HCT116 (cell line): ENCODE measurements around the gene FAM20B. TPM values are rescaled to one million over a fixed set of nuclear protein-coding genes. Genes with fewer than 3 reads are reported as not detected.

Source experiments
- ATAC-seq: fragments of 200-7000 bp; cut with Tn5 transposase; 2 replicates; pipeline ENCODE4 v1.9.1; 2020; ENCODE audit warnings: mild to moderate bottlenecking, moderate library complexity
- BruUV-seq: library from RNA; stranded (reverse); fragments of 400-500 nt; replicated peaks from 2 replicates; lab custom pipeline; 2021; lab: Mats Ljungman, UMichigan
- CTCF ChIA-PET: fragments of 300-600 bp; sonication (Branson Sonifier 250); formaldehyde crosslinking; loops from one replicate; lab custom pipeline; 2021; ENCODE audit warnings: antibody characterized with exemption; lab: Charles Lee
- POLR2A ChIA-PET: fragments of 300-600, 350-600 bp; sonication (Branson Sonifier 250); formaldehyde crosslinking; loops from one replicate; lab custom pipeline; 2021; ENCODE audit warnings: antibody characterized with exemption; lab: Charles Lee
- RAD21 ChIA-PET, 2 experiments: fragments of 300-600 bp; sonication (Branson Sonifier 250); formaldehyde crosslinking; loops; one replicate each; lab custom pipeline; 2023; ENCODE audit warnings: low total read pairs in 2 of 2; ENCODE audit not compliant: uncharacterized antibody in 2 of 2, unreplicated experiment in 2 of 2, low non-redundant PET in 1 of 2; lab: Charles Lee
- DNase-seq: peaks from one replicate; pipeline ENCODE4 v3.0.0-alpha.2; 2010; ENCODE audit warnings: low read depth, low spot score
- H2AFZ ChIP-seq: fragments of 200-600 bp; shearing (Covaris generic), sonication (generic); 2 replicates; pipeline ENCODE4 v1.6.1; 2017; ENCODE audit warnings: low read depth, mixed run types, mixed read lengths, antibody characterized with exemption, low read length; ENCODE audit not compliant: poor library complexity, severe bottlenecking
- H3K27ac ChIP-seq: 2 replicates; pipeline ENCODE4 v1.5.1; 2012; ENCODE audit warnings: low read depth, low read length
- H3K27me3 ChIP-seq: fragments of 200-600 bp; sonication (generic); 2 replicates; pipeline ENCODE4 v1.6.1; 2016; ENCODE audit warnings: mixed run types, low read length, mixed read lengths; ENCODE audit not compliant: insufficient read depth
- H3K36me3 ChIP-seq, 2 experiments: fragments of 200-500 bp in 1 of 2; fragments of 200-600 bp in 1 of 2; sonication (Bioruptor generic) in 1 of 2; sonication (generic) in 1 of 2; 2 replicates each; pipeline versions ENCODE4 v1.5.1 to v1.6.1; 2014 to 2016; ENCODE audit warnings: low read length in 2 of 2, inconsistent platforms in 1 of 2, mixed read lengths in 1 of 2, mixed run types in 1 of 2; ENCODE audit not compliant: insufficient read depth in 2 of 2, control insufficient read depth in 1 of 2
- H3K4me1 ChIP-seq, 2 experiments: fragments of 200-600 bp in 1 of 2; sonication (generic) in 1 of 2; 2 replicates each; pipeline versions ENCODE4 v1.5.1 to v1.6.1; 2012 to 2017; ENCODE audit warnings: low read length in 2 of 2, inconsistent platforms in 1 of 2, mild to moderate bottlenecking in 1 of 2, mixed read lengths in 1 of 2, mixed run types in 1 of 2, moderate library complexity in 1 of 2; ENCODE audit not compliant: insufficient read depth in 2 of 2, control insufficient read depth in 1 of 2
- H3K4me2 ChIP-seq: fragments of 200-600 bp; sonication (generic); 2 replicates; pipeline ENCODE4 v1.6.1; 2017; ENCODE audit warnings: mixed run types, low read length, mixed read lengths
- H3K4me3 ChIP-seq, 2 experiments: fragments of 200-600 bp in 1 of 2; sonication (generic) in 1 of 2; replicated peaks in 1 of 2; 2 replicates each; pipeline ENCODE4 v1.5.1; 2011 to 2016; ENCODE audit warnings: low read length in 2 of 2, control low read depth in 1 of 2, low read depth in 1 of 2, mild to moderate bottlenecking in 1 of 2, mixed read lengths in 1 of 2, mixed run types in 1 of 2
- H3K79me2 ChIP-seq: fragments of 200-600 bp; sonication (generic); 2 replicates; pipeline ENCODE4 v1.6.1; 2017; ENCODE audit warnings: mild to moderate bottlenecking, mixed run types, low read length, moderate library complexity, mixed read lengths; ENCODE audit not compliant: insufficient read depth
- H3K9ac ChIP-seq: fragments of 200-600 bp; sonication (generic); 2 replicates; pipeline ENCODE4 v1.6.1; 2016; ENCODE audit warnings: low read length, mixed read lengths
- H3K9me2 ChIP-seq: fragments of 200-600 bp; sonication (generic), shearing (Covaris generic); 2 replicates; pipeline ENCODE4 v1.6.1; 2017; ENCODE audit warnings: mixed run types, mild to moderate bottlenecking, moderate library complexity; ENCODE audit not compliant: insufficient read depth
- H3K9me3 ChIP-seq, 2 experiments: fragments of 200-500 bp in 1 of 2; fragments of 200-600 bp in 1 of 2; sonication (Bioruptor generic) in 1 of 2; sonication (generic) in 1 of 2; 2 replicates each; pipeline ENCODE4 v1.6.1; 2014 to 2017; ENCODE audit warnings: low read length in 2 of 2, mixed read lengths in 2 of 2, inconsistent platforms in 1 of 2, low read depth in 1 of 2, mild to moderate bottlenecking in 1 of 2, mixed run types in 1 of 2, moderate library complexity in 1 of 2; ENCODE audit not compliant: control insufficient read depth in 1 of 2, insufficient read depth in 1 of 2
- H4K20me1 ChIP-seq: fragments of 200-600 bp; sonication (generic), shearing (Covaris generic); 2 replicates; pipeline ENCODE4 v1.6.1; 2017; ENCODE audit warnings: mixed run types, mild to moderate bottlenecking, moderate library complexity; ENCODE audit not compliant: insufficient read depth
- CBX3 ChIP-seq: IDR thresholded peaks from 2 replicates; pipeline ENCODE4 v1.6.1; 2012; ENCODE audit warnings: low read depth
- EZH2 ChIP-seq: fragments of 200-600 bp; sonication (generic); IDR thresholded peaks from 2 replicates; pipeline ENCODE4 v1.6.1; 2017; ENCODE audit warnings: antibody characterized with exemption, mixed run types
- EZH2phosphoT487 ChIP-seq: fragments of 200-600 bp; IDR thresholded peaks from 2 replicates; pipeline ENCODE4 v1.6.1; 2018; ENCODE audit warnings: antibody characterized with exemption, borderline replicate concordance
- FOSL1 ChIP-seq: IDR thresholded peaks from 2 replicates; pipeline ENCODE4 v1.6.1; 2012; ENCODE audit warnings: low read depth
- JUND ChIP-seq: IDR thresholded peaks from 2 replicates; pipeline ENCODE4 v1.6.1; 2012
- MAX ChIP-seq: IDR thresholded peaks from 2 replicates; pipeline ENCODE4 v1.6.1; 2012
- POLR2A ChIP-seq: IDR thresholded peaks from 2 replicates; pipeline ENCODE4 v1.7.0; 2011; ENCODE audit warnings: borderline replicate concordance; ENCODE audit not compliant: insufficient read depth, insufficient read length; ENCODE audit errors: extremely low read depth
- SIN3A ChIP-seq: IDR thresholded peaks from 2 replicates; pipeline ENCODE4 v1.6.1; 2012; ENCODE audit warnings: low read depth
- SRF ChIP-seq: IDR thresholded peaks from 2 replicates; pipeline ENCODE4 v1.6.1; 2012; ENCODE audit warnings: low read depth
- TCF7L2 ChIP-seq: IDR thresholded peaks from 2 replicates; pipeline ENCODE4 v1.7.0; 2011; ENCODE audit warnings: borderline replicate concordance, inconsistent platforms; ENCODE audit not compliant: insufficient read depth, insufficient read length; ENCODE audit errors: extremely low read depth
- YY1 ChIP-seq: IDR thresholded peaks from 2 replicates; pipeline ENCODE4 v1.6.1; 2011; ENCODE audit warnings: low read length, low read depth, moderate library complexity, mild to moderate bottlenecking; ENCODE audit not compliant: insufficient replicate concordance; ENCODE audit errors: extremely low read depth
- ZBTB33 ChIP-seq: IDR thresholded peaks from 2 replicates; pipeline ENCODE4 v1.6.1; 2011; ENCODE audit warnings: mild to moderate bottlenecking, low read length, moderate library complexity; ENCODE audit not compliant: insufficient replicate concordance; ENCODE audit errors: extremely low read depth
- ZFX ChIP-seq: fragments of 450-650 bp; IDR thresholded peaks from 2 replicates; pipeline ENCODE4 v1.6.1; 2017
- ZNF274 ChIP-seq: fragments of 200-500 bp; sonication (Bioruptor generic); IDR thresholded peaks from 2 replicates; pipeline ENCODE4 v1.6.1; 2014; ENCODE audit warnings: mild to moderate bottlenecking, low read depth, low read length, inconsistent platforms
- intact Hi-C: fragments of 100-400 bp; cut with micrococcal nuclease; formaldehyde crosslinking; loops from 2 replicates; pipeline ENCODE4 v1.10.0; 2022
- total RNA-seq: library from RNA; stranded (reverse); gene quantifications from one replicate; pipeline ENCODE4 v1.2.1, GENCODE V29; 2021; ENCODE audit not compliant: unreplicated experiment
- TF ChIP-seq, protein P1 (sequence below): IDR thresholded peaks from 2 replicates; pipeline ENCODE4 v1.6.1; 2012

FAM20B gene
- total RNA-seq, 1 experiment from 2014 or later = 36.7 TPM

- Histone ChIP-seq H3K9me2 (no peaks in the 10 kb centered on the region), H3K9me3 (no peaks in the 10 kb centered on the region), H3K4me3 (no peak overlapping the region), H3K9ac (no peak overlapping the region), H3K27me3 (no peaks in the 10 kb centered on the region), H3K79me2 (peaks cover 93% of the 10 kb centered on the region), H3K4me2 (no peak overlapping the region), H3K36me3 (no peaks in the 10 kb centered on the region), H4K20me1 (no peaks in the 10 kb centered on the region), H3K4me1 (peaks cover 0 to 7% of the 10 kb centered on the region in 2 experiments; a peak in 3 of 4 replicates), H3K27ac (no peak overlapping the region), H2AFZ (no peak overlapping the region)
- ChIA-PET POLR2A (no interaction called here), CTCF (no interaction called here), RAD21 (no interaction called here)
- ATAC-seq (no peak), DNase-seq (no peak)
- intact Hi-C loops = loop anchor here (5.0 kb wide), 1 partner anchor 262 kb away; the partner anchor contains the start of gene SOAT1
- TF ChIP-seq ZFX = no peak
- no peak for TF ChIP-seq EZH2
- TF ChIP-seq MAX = no peak
- no peak for TF ChIP-seq SIN3A
- no peak for TF ChIP-seq CBX3
- no peak for TF ChIP-seq FOSL1
- no peak for TF ChIP-seq POLR2A
- no peak for TF ChIP-seq TCF7L2
- TF ChIP-seq, protein P1, sequence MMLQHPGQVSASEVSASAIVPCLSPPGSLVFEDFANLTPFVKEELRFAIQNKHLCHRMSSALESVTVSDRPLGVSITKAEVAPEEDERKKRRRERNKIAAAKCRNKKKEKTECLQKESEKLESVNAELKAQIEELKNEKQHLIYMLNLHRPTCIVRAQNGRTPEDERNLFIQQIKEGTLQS = no peak
- no TSS peak for BruUV-seq
Measured at GRCh38 chr1:179030683-179031082, 5.0 kb downstream of the FAM20B start.

DNA sequence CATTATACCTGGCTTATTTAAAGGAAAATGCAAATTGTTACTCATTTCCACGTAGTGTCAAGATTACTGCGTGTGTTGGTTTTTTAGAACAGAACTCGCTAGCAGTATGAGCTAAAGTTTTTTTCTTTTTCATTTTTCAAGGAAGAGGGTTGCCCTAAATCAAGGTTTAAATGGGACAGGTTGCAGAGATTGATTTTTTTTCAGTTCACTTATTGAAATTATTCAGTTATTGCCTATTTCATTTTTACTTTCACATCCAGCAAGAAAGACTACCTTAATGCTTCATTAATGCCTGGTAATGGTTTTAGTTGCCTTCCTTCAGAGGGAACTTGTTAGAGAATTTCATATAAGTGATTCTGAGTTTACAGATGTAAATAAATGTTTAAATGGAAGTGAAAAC, 5.6 kb downstream of the FAM20B start:
- no peaks in the 10 kb centered on the region for H4K20me1 ChIP-seq
- H3K4me3 ChIP-seq = no peak overlapping the region
- no peak for TF ChIP-seq ZBTB33
- TF ChIP-seq, protein P1 = no peak
- no peak for TF ChIP-seq FOSL1
- TF ChIP-seq JUND = no peak
- TF ChIP-seq SRF = no peak
- TF ChIP-seq EZH2phosphoT487 = no peak
- no peak for TF ChIP-seq ZNF274
- TF ChIP-seq YY1 = no peak
- no peak for TF ChIP-seq POLR2A
- CTCF ChIA-PET = no interaction called here
- H3K4me2 ChIP-seq = no peak overlapping the region
- POLR2A ChIA-PET = no interaction called here
- RAD21 ChIA-PET = no interaction called here
- H3K79me2 ChIP-seq = peaks cover 98% of the 10 kb centered on the region
- intact Hi-C loops = loop anchor here (5.0 kb wide), 1 partner anchor 261 kb away; the partner anchor contains the start of gene SOAT1
- DNase-seq (no peak), ATAC-seq (no peak)
- no peaks in the 10 kb centered on the region for H3K9me2 ChIP-seq
- no peak overlapping the region for H3K27ac ChIP-seq
- H3K9ac ChIP-seq = no peak overlapping the region
- no peaks in the 10 kb centered on the region for H3K27me3 ChIP-seq
- BruUV-seq = no TSS peak
- peaks cover 0 to 7% of the 10 kb centered on the region in 2 experiments; a peak in 3 of 4 replicates for H3K4me1 ChIP-seq
- no peaks in the 10 kb centered on the region for H3K9me3 ChIP-seq
- no peak overlapping the region for H2AFZ ChIP-seq
- no peaks in the 10 kb centered on the region for H3K36me3 ChIP-seq
